MM.1S (cell line): ENCODE data around the gene UBL3.

Experiments
- DNase-seq: peaks from one replicate; pipeline ENCODE4 v3.0.0-alpha.2; 2015
- H2AFZ ChIP-seq: fragments of 300-600 bp; sonication (generic); 2 replicates; pipeline ENCODE4 v1.6.0; 2016; ENCODE audit warnings: antibody characterized with exemption, low read length
- H3F3A ChIP-seq: fragments of 300-600 bp; sonication (generic); 2 replicates; pipeline ENCODE4 v1.6.1; 2016; ENCODE audit warnings: mild to moderate bottlenecking, antibody characterized with exemption, low read length, moderate library complexity, mixed read lengths; ENCODE audit not compliant: insufficient read depth
- H3K27ac ChIP-seq: fragments of 300-600 bp; sonication (generic); 2 replicates; pipeline ENCODE4 v1.5.1; 2016; ENCODE audit warnings: mild to moderate bottlenecking, low read length
- H3K27me3 ChIP-seq: fragments of 300-600 bp; sonication (generic); replicated peaks from 2 replicates; pipeline ENCODE4 v1.6.0; 2016; ENCODE audit warnings: low read length; ENCODE audit not compliant: insufficient read depth
- H3K36me3 ChIP-seq: fragments of 300-600 bp; sonication (generic); replicated peaks from 2 replicates; pipeline ENCODE4 v1.6.1; 2016; ENCODE audit warnings: mild to moderate bottlenecking, low read length, mixed read lengths; ENCODE audit not compliant: insufficient read depth
- H3K4me1 ChIP-seq: fragments of 300-600 bp; sonication (generic); 2 replicates; pipeline ENCODE4 v1.6.1; 2016; ENCODE audit warnings: low read length, mixed read lengths
- H3K4me2 ChIP-seq: fragments of 300-600 bp; sonication (generic); 2 replicates; pipeline ENCODE4 v1.6.0; 2016; ENCODE audit warnings: low read depth, low read length
- H3K4me3 ChIP-seq: fragments of 300-600 bp; sonication (generic); 2 replicates; pipeline ENCODE4 v1.5.1; 2016; ENCODE audit warnings: low read length, mixed read lengths
- H3K79me2 ChIP-seq: fragments of 300-600 bp; sonication (generic); 2 replicates; pipeline ENCODE4 v1.6.1; 2016; ENCODE audit warnings: mixed run types, low read length, mixed read lengths
- H3K9ac ChIP-seq: fragments of 300-600 bp; sonication (generic); 2 replicates; pipeline ENCODE4 v1.6.1; 2016; ENCODE audit warnings: low read length, mixed read lengths
- H3K9me2 ChIP-seq: fragments of 300-600 bp; sonication (generic); replicated peaks from 2 replicates; pipeline ENCODE4 v1.6.1; 2016; ENCODE audit warnings: mild to moderate bottlenecking, low read length, mixed read lengths; ENCODE audit not compliant: insufficient read depth
- H3K9me3 ChIP-seq: fragments of 300-600 bp; sonication (generic); replicated peaks from 2 replicates; pipeline ENCODE4 v1.6.1; 2016; ENCODE audit warnings: mild to moderate bottlenecking, low read length, mixed read lengths; ENCODE audit not compliant: insufficient read depth
- H4K20me1 ChIP-seq: fragments of 300-600 bp; sonication (generic); 2 replicates; pipeline ENCODE4 v1.6.1; 2016; ENCODE audit warnings: mild to moderate bottlenecking, low read length, moderate library complexity, mixed read lengths; ENCODE audit not compliant: insufficient read depth
- EZH2 ChIP-seq: fragments of 300-600 bp; sonication (generic); optimal IDR thresholded peaks from 2 replicates; pipeline ENCODE3; 2017; ENCODE audit warnings: low read depth, mild to moderate bottlenecking, antibody characterized with exemption, low read length, mixed read lengths
- EZH2phosphoT487 ChIP-seq: fragments of 300-600 bp; sonication (generic); IDR thresholded peaks from 2 replicates; pipeline ENCODE4 v1.6.1; 2018; ENCODE audit warnings: antibody characterized with exemption, low read length
- TF ChIP-seq, protein P1 (sequence below): fragments of 300-600 bp; sonication (generic); IDR thresholded peaks from 2 replicates; pipeline ENCODE4 v1.5.1; 2016; ENCODE audit warnings: antibody characterized with exemption, low read length, mixed read lengths

Gene UBL3

GRCh38 chr13:29808264-29808663, 42.2 kb downstream of the UBL3 start:
- no peaks in the 10 kb centered on the region for H3F3A ChIP-seq
- no peak overlapping the region for H2AFZ ChIP-seq
- no peaks in the 10 kb centered on the region for H3K36me3 ChIP-seq
- H3K27ac ChIP-seq = no peak overlapping the region
- no peaks in the 10 kb centered on the region for H4K20me1 ChIP-seq
- no peaks in the 10 kb centered on the region for H3K4me1 ChIP-seq
- H3K4me2 ChIP-seq = no peak overlapping the region
- H3K4me3 ChIP-seq = no peak overlapping the region
- H3K9me2 ChIP-seq = no peaks in the 10 kb centered on the region
- no peak for DNase-seq
- no peaks in the 10 kb centered on the region for H3K79me2 ChIP-seq
- H3K9ac ChIP-seq = no peak overlapping the region
- H3K27me3 ChIP-seq = no peaks in the 10 kb centered on the region
- TF ChIP-seq EZH2phosphoT487 (no peak), EZH2 (no peak)
- TF ChIP-seq, protein P1, sequence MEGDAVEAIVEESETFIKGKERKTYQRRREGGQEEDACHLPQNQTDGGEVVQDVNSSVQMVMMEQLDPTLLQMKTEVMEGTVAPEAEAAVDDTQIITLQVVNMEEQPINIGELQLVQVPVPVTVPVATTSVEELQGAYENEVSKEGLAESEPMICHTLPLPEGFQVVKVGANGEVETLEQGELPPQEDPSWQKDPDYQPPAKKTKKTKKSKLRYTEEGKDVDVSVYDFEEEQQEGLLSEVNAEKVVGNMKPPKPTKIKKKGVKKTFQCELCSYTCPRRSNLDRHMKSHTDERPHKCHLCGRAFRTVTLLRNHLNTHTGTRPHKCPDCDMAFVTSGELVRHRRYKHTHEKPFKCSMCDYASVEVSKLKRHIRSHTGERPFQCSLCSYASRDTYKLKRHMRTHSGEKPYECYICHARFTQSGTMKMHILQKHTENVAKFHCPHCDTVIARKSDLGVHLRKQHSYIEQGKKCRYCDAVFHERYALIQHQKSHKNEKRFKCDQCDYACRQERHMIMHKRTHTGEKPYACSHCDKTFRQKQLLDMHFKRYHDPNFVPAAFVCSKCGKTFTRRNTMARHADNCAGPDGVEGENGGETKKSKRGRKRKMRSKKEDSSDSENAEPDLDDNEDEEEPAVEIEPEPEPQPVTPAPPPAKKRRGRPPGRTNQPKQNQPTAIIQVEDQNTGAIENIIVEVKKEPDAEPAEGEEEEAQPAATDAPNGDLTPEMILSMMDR = no peak
- H3K9me3 ChIP-seq = no peaks in the 10 kb centered on the region

GRCh38 chr13:29805994-29806979, 44.1 kb downstream of the UBL3 start:
- no peaks in the 10 kb centered on the region for H3F3A ChIP-seq

GRCh38 chr13:29803221-29803620, 47.2 kb downstream of the UBL3 start:
- Histone ChIP-seq H3K27me3 (no peaks in the 10 kb centered on the region), H3K9me3 (no peaks in the 10 kb centered on the region), H3K9ac (no peak overlapping the region), H3K4me1 (no peaks in the 10 kb centered on the region), H3K4me3 (no peak overlapping the region), H3K79me2 (no peaks in the 10 kb centered on the region), H3K4me2 (no peak overlapping the region), H4K20me1 (no peaks in the 10 kb centered on the region), H2AFZ (no peak overlapping the region), H3K27ac (no peak overlapping the region), H3F3A (no peaks in the 10 kb centered on the region), H3K9me2 (no peaks in the 10 kb centered on the region), H3K36me3 (no peaks in the 10 kb centered on the region)
- DNase-seq = no peak
- TF ChIP-seq, protein P1 = no peak
- no peak for TF ChIP-seq EZH2phosphoT487
- no peak for TF ChIP-seq EZH2

More at GRCh38 chr13:29805994-29806979, 44.1 kb downstream of the UBL3 start:
- no peaks in the 10 kb centered on the region for H3K9me2 ChIP-seq
- no peak overlapping the region for H3K27ac ChIP-seq
- H3K36me3 ChIP-seq = no peaks in the 10 kb centered on the region
- no peaks in the 10 kb centered on the region for H3K27me3 ChIP-seq
- TF ChIP-seq EZH2phosphoT487 (no peak), EZH2 (no peak)
- TF ChIP-seq, protein P1 = no peak
- no peaks in the 10 kb centered on the region for H3K79me2 ChIP-seq
- H2AFZ ChIP-seq = no peak overlapping the region
- H3K4me3 ChIP-seq = no peak overlapping the region
- no peaks in the 10 kb centered on the region for H3K9me3 ChIP-seq
- H3K4me2 ChIP-seq = no peak overlapping the region
- H4K20me1 ChIP-seq = no peaks in the 10 kb centered on the region
- no peak for DNase-seq
- no peaks in the 10 kb centered on the region for H3K4me1 ChIP-seq
- no peak overlapping the region for H3K9ac ChIP-seq
